H1 (cell line): ENCODE measurements around the gene FGGY. TPM values are rescaled to one million over a fixed set of nuclear protein-coding genes. Genes with fewer than 3 reads are reported as not detected.
"Not testable (repeated sequence)": the region's sequence is repeated elsewhere in the genome, so short reads cannot be mapped to it uniquely, and the experiment has no call there.

Experiments used
- CTCF ChIA-PET: fragments of 300-600 bp; sonication (Branson Sonifier 250); formaldehyde crosslinking; loops from one replicate; lab custom pipeline; 2021; ENCODE audit not compliant: partially characterized antibody; lab: Charles Lee
- POLR2A ChIA-PET: fragments of 300-600 bp; sonication (Branson Sonifier 250); formaldehyde crosslinking; loops from one replicate; lab custom pipeline; 2021; ENCODE audit warnings: inconsistent platforms; ENCODE audit not compliant: partially characterized antibody; lab: Charles Lee
- DNase-seq, 2 experiments: peaks; one replicate each; pipeline versions ENCODE4 v3.0.0 to v3.0.0-alpha.2; 2010 to 2022; ENCODE audit warnings: low spot score in 2 of 2, low read depth in 1 of 2, mixed read lengths in 1 of 2
- FAIRE-seq: peaks from 2 replicates; lab custom pipeline; 2011; peaks lifted over from hg19 to GRCh38; lab: Jason Lieb, UNC
- H2AFZ ChIP-seq: 2 replicates; pipeline ENCODE4 v1.8.1; 2012; ENCODE audit warnings: low read length, inconsistent platforms
- H2AK5ac ChIP-seq: 2 replicates; pipeline ENCODE4 v1.6.1; 2013; ENCODE audit warnings: low read depth, low read length
- H2BK120ac ChIP-seq: replicated peaks from 2 replicates; pipeline ENCODE3; 2013; ENCODE audit warnings: low read depth, low read length, inconsistent platforms
- H2BK12ac ChIP-seq: 2 replicates; pipeline ENCODE4 v1.6.1; 2013; ENCODE audit warnings: low read depth, low read length
- H2BK15ac ChIP-seq: 2 replicates; pipeline ENCODE4 v1.6.1; 2013; ENCODE audit warnings: low read length
- H2BK20ac ChIP-seq: 2 replicates; pipeline ENCODE4 v1.6.1; 2013; ENCODE audit warnings: low read length
- H2BK5ac ChIP-seq: 2 replicates; pipeline ENCODE4 v1.6.1; 2013; ENCODE audit warnings: low read depth, low read length
- H3K14ac ChIP-seq: 2 replicates; pipeline ENCODE4 v1.6.1; 2013; ENCODE audit warnings: inconsistent platforms; ENCODE audit not compliant: insufficient read length
- H3K18ac ChIP-seq: 2 replicates; pipeline ENCODE4 v1.6.1; 2013; ENCODE audit warnings: low read length; ENCODE audit errors: extremely low read depth
- H3K23ac ChIP-seq: 2 replicates; pipeline ENCODE4 v1.6.1; 2013; ENCODE audit warnings: inconsistent platforms; ENCODE audit not compliant: insufficient read length
- H3K23me2 ChIP-seq: 2 replicates; pipeline ENCODE4 v1.6.1; 2013; ENCODE audit warnings: low read depth, low read length
- H3K27ac ChIP-seq: 2 replicates; pipeline ENCODE4 v1.6.1; 2011; ENCODE audit warnings: low read depth, low read length, inconsistent platforms
- H3K27me3 ChIP-seq, 4 experiments: replicated peaks in 1 of 4; 1 replicate in 1 of 4; 2 replicates in 3 of 4; pipeline versions ENCODE4 v1.6.1 to v1.8.1; 2011 to 2013; ENCODE audit warnings: low read length in 3 of 4, mild to moderate bottlenecking in 3 of 4, inconsistent platforms in 2 of 4, mixed read lengths in 2 of 4, moderate library complexity in 1 of 4; ENCODE audit not compliant: control insufficient read depth in 3 of 4, insufficient read depth in 3 of 4; ENCODE audit errors: extremely low read depth in 1 of 4
- H3K36me3 ChIP-seq, 4 experiments: 2 replicates each; pipeline versions ENCODE4 v1.6.1 to v1.8.1; 2011 to 2013; ENCODE audit warnings: mild to moderate bottlenecking in 4 of 4, low read length in 3 of 4, moderate library complexity in 2 of 4, control low read depth in 1 of 4, inconsistent platforms in 1 of 4; ENCODE audit not compliant: insufficient read depth in 4 of 4, control insufficient read depth in 2 of 4
- H3K4ac ChIP-seq: replicated peaks from 2 replicates; pipeline ENCODE3; 2013; ENCODE audit warnings: low read length, low read depth, mixed read lengths, inconsistent platforms; ENCODE audit not compliant: insufficient read length
- H3K4me1 ChIP-seq, 4 experiments: replicated peaks in 1 of 4; 1 replicate in 1 of 4; 2 replicates in 3 of 4; pipeline versions ENCODE4 v1.6.1 to v1.8.1; 2011 to 2013; ENCODE audit warnings: low read length in 3 of 4, inconsistent platforms in 2 of 4, mixed read lengths in 1 of 4; ENCODE audit not compliant: insufficient read depth in 4 of 4, control insufficient read depth in 3 of 4
- H3K4me2 ChIP-seq, 2 experiments: 2 replicates each; pipeline versions ENCODE4 v1.6.1 to v1.8.1; 2011 to 2013; ENCODE audit warnings: low read depth in 2 of 2, low read length in 2 of 2, control low read depth in 1 of 2, inconsistent platforms in 1 of 2, mild to moderate bottlenecking in 1 of 2; ENCODE audit not compliant: insufficient read depth in 1 of 2
- H3K4me3 ChIP-seq, 4 experiments: fragments of 200-600, 300-600 bp in 1 of 4; sonication (generic), shearing (Covaris generic), sonication (Bioruptor Twin) in 1 of 4; 2 replicates each; pipeline versions ENCODE4 v1.5.1 to v1.8.1; 2011 to 2016; ENCODE audit warnings: low read length in 4 of 4, low read depth in 3 of 4, control low read depth in 2 of 4, inconsistent platforms in 2 of 4, mild to moderate bottlenecking in 2 of 4, mixed read lengths in 1 of 4, moderate library complexity in 1 of 4; ENCODE audit not compliant: insufficient read depth in 2 of 4; ENCODE audit errors: extremely low read depth in 1 of 4
- H3K56ac ChIP-seq: replicated peaks from 2 replicates; pipeline ENCODE3; 2013; ENCODE audit warnings: low read depth, mild to moderate bottlenecking, mixed read lengths, low read length, inconsistent platforms; ENCODE audit not compliant: insufficient read length
- H3K79me1 ChIP-seq: 2 replicates; pipeline ENCODE4 v1.6.1; 2013; ENCODE audit warnings: low read depth, low read length, control low read depth
- H3K79me2 ChIP-seq, 2 experiments: 2 replicates each; pipeline versions ENCODE4 v1.6.1 to v1.8.1; 2012 to 2013; ENCODE audit warnings: low read length in 2 of 2, mild to moderate bottlenecking in 2 of 2, inconsistent platforms in 1 of 2; ENCODE audit not compliant: insufficient read depth in 2 of 2, control insufficient read depth in 1 of 2
- H3K9ac ChIP-seq, 4 experiments: replicated peaks in 1 of 4; 1 replicate in 1 of 4; 2 replicates in 3 of 4; pipeline versions ENCODE4 v1.6.1 to v1.8.1; 2011 to 2013; ENCODE audit warnings: low read depth in 3 of 4, low read length in 3 of 4, control low read depth in 2 of 4, mild to moderate bottlenecking in 2 of 4, moderate library complexity in 2 of 4, inconsistent platforms in 1 of 4; ENCODE audit errors: extremely low read depth in 1 of 4
- H3K9me3 ChIP-seq, 2 experiments: 2 replicates each; pipeline versions ENCODE4 v1.6.1 to v1.8.1; 2012 to 2013; ENCODE audit warnings: mild to moderate bottlenecking in 2 of 2, moderate library complexity in 2 of 2, control low read depth in 1 of 2, inconsistent platforms in 1 of 2, low read depth in 1 of 2, low read length in 1 of 2, mixed read lengths in 1 of 2; ENCODE audit not compliant: insufficient read depth in 2 of 2
- H4K20me1 ChIP-seq, 2 experiments: replicated peaks in 1 of 2; 2 replicates each; pipeline versions ENCODE3 to v1.8.1; 2011 to 2013; ENCODE audit warnings: inconsistent platforms in 2 of 2, low read length in 2 of 2, mild to moderate bottlenecking in 1 of 2; ENCODE audit not compliant: insufficient read depth in 2 of 2, control insufficient read depth in 1 of 2
- H4K5ac ChIP-seq: 2 replicates; pipeline ENCODE4 v1.6.1; 2013; ENCODE audit warnings: low read length, low read depth, mixed read lengths, inconsistent platforms; ENCODE audit not compliant: insufficient read length
- H4K8ac ChIP-seq: 2 replicates; pipeline ENCODE4 v1.8.0; 2013; ENCODE audit warnings: mild to moderate bottlenecking, moderate library complexity, low read length, inconsistent platforms; ENCODE audit not compliant: insufficient read depth; ENCODE audit errors: extremely low read depth
- H4K91ac ChIP-seq: replicated peaks from 2 replicates; pipeline ENCODE3; 2013; ENCODE audit warnings: low read length, mixed read lengths, inconsistent platforms; ENCODE audit not compliant: insufficient read length
- WGBS, 2 experiments: shearing (Covaris generic) in 1 of 2; methylation state at CpG; one replicate each; pipeline versions ENCODE4 v1.1.6 to v1.1.7; 2013 to 2015; ENCODE audit warnings: low lambda C conversion rate in 2 of 2, mixed read lengths in 2 of 2, inconsistent platforms in 1 of 2, low coverage in 1 of 2, missing lambda C conversion rate in 1 of 2; ENCODE audit not compliant: insufficient replicate concordance in 2 of 2, insufficient coverage in 1 of 2, insufficient read length in 1 of 2; ENCODE audit errors: extremely low coverage in 1 of 2, missing lambda C conversion rate in 1 of 2; 5-methylcytosine and 5-hydroxymethylcytosine counted together
- polyA plus RNA-seq, 7 experiments: library from polyadenylated mRNA; depleted of rRNA in 3 of 7; stranded (reverse) in 5 of 7; unstranded in 2 of 7; fragments of >200 nt in 5 of 7; fragments of 200-250 nt in 2 of 7; gene quantifications; 1 replicate in 5 of 7; 2 replicates in 1 of 7; 4 replicates in 1 of 7; pipeline versions ENCODE4 v1.2.1 to v1.2.3, GENCODE V29; 2011 to 2013; ENCODE audit warnings: missing spikeins in 2 of 7, mixed read lengths in 2 of 7
- total RNA-seq: library from RNA; stranded (reverse); fragmentation: NEBNext Ultra II Directional; extraction: Animal tissue kit (Norgen Biotek cat#: 25700); gene quantifications from 2 replicates; pipeline ENCODE4 v1.2.1, GENCODE V29; 2021

FGGY gene
- total and polyA plus RNA-seq, 2 of the 8 experiments (the other 6 are each of a cell fraction or from before 2014, with no cell fraction given): 10.3 to 12.5 TPM

- POLR2A ChIA-PET, CTCF ChIA-PET, H3K23ac ChIP-seq, H2BK12ac ChIP-seq, H2AK5ac ChIP-seq, H3K4me2 ChIP-seq, H3K79me2 ChIP-seq, H2BK120ac ChIP-seq, H2BK15ac ChIP-seq, H3K14ac ChIP-seq, H3K18ac ChIP-seq, H3K4me3 ChIP-seq, H4K20me1 ChIP-seq, DNase-seq, H3K9ac ChIP-seq, H4K8ac ChIP-seq, H3K36me3 ChIP-seq, H3K4me1 ChIP-seq, H2AFZ ChIP-seq, H3K27ac ChIP-seq, H2BK5ac ChIP-seq, H2BK20ac ChIP-seq, H3K56ac ChIP-seq, H3K27me3 ChIP-seq, H4K91ac ChIP-seq, H3K79me1 ChIP-seq, FAIRE-seq, H3K23me2 ChIP-seq, H3K9me3 ChIP-seq, H3K4ac ChIP-seq, H4K5ac ChIP-seq: not testable (repeated sequence)
- 95% methylated on average over 2 of the region's 2 CpGs; no CpG with 5 or more reads in 1 of the 2 experiments for WGBS, 2 experiments
These were observed 199.3 kb downstream of the FGGY start for GRCh38 chr1:59496156-59496555.
